Fibroblast of the conjunctiva (primary cell): ENCODE data around the gene SLC43A3.
"Not testable (repeated sequence)": the region's sequence is repeated elsewhere in the genome, so short reads cannot be mapped to it uniquely, and the experiment has no call there.

Source experiments
- DNase-seq: peaks from one replicate; pipeline ENCODE4 v3.0.0-alpha.2; 2010; ENCODE audit warnings: low read depth

The SLC43A3 gene

DNA sequence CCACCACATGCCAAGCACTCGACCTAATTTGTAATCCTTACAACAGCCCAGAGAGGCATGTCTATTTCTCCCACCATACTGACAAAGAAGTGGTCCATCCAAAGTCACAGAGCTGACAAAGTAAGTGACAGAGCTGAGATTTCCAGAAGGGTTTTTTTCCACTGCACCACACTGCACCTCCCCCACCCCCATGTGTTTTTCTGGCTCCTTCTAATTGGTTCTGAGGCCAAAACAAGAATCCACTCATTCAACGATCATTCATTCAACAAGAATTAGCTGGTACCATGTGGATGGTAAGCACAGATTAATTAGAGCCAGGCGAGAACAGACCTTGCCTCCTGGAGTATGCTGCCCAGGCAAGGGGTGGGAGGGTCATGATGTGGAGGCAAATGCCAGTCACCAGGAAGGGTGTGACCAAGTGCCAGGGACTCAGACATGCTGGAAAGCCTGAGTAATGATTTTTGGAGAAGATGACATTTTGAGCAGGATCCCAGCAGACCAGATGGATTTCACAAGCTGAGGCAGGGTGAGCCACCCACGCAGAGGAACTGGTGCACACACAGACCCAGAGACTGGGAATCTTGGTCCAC, 21.6 kb downstream of the SLC43A3 start:
- no peak for DNase-seq

DNA sequence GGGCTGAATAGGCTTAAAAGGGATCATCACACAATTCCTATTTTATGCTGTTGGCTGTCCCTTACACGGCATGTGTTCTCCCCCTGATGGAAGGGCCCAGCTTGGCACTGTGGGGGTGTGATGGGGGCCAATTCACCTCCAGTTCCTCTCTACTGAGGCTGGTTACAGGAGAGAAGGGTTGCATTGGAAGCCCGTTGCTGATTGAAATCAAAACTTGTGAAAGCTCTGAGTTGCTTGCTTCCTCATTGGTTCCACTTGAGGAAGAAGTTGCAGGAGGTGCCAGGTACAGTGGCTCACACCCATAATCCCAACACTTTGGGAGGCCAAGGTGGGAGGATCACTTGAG, 23.1 kb downstream of the SLC43A3 start:
- DNase-seq = no peak

DNA sequence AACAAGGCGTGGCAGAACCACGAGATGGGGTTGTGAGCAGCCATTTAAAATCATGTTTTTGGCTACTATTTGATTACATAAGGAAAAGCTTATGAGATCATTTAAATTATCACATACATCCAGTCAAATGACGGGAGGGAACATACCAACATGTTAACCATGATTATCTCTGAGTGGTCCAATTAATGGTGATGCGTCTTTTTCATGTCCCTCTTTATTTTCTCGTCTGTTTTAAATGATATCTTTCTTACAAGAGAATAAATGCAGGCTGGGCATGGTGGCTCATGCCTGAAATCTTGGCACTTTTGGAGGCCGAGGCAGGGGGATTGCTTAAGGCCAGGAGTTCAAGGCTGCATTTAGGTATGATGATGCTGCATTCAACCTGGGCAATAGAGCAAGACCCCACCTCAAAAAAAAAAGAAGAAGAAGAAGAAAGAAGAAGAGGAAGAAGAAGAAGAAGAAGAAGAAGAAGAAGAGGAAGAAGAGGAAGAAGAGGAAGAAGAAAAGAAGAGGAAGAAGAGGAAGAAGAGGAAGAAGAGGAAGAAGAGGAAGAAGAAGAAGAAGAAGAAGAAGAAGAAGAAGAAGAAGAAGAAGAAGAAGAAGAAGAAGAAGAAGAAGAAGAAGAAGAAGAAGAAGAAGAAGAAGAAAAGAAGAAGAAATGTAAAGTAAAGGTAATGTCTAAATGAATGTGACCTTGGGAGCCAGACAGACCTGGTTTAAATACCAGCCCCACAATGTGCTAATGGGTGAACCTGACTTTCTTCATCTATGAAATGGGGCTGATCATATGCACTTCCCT, 23.7 kb downstream of the SLC43A3 start:
- not testable (repeated sequence) for DNase-seq

DNA sequence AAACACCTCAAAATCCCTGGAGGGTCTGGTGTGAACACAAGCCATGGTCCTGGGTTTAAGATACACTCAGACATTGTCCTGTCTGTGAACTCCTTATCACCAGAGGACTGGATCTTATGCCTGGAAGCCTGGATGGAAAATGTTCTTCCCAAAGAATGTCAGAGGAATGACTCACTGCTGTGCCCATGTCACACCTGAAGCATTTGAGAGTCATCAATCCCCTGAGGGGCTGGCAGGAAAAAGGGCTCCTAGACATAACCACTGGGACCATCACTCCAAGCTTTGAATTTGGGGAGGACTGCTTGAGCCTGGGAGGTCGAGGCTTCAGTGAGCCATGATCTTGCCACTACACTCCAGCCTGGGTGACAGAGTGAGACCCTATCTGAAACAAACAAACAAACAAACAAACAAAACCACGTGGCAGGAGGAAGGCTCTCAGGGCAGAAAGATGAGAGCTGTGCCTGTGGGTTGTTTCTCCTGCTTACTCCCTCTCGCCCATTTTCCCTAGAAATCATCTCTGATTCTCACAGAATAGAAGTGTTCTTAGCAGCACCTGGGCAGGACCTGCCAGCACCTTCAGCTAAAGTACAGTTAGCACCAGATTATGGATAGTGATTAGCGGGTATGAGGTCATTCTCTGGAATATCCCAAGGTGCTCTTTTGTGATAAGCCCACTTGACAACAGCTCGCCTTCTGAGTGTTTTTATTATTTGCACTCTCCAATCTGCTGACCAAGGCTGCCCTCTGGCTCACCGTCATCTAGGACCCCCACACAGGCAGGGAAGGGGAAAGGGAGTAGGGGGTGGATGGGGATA, 24.5 kb downstream of the SLC43A3 start:
- DNase-seq = no peak

DNA sequence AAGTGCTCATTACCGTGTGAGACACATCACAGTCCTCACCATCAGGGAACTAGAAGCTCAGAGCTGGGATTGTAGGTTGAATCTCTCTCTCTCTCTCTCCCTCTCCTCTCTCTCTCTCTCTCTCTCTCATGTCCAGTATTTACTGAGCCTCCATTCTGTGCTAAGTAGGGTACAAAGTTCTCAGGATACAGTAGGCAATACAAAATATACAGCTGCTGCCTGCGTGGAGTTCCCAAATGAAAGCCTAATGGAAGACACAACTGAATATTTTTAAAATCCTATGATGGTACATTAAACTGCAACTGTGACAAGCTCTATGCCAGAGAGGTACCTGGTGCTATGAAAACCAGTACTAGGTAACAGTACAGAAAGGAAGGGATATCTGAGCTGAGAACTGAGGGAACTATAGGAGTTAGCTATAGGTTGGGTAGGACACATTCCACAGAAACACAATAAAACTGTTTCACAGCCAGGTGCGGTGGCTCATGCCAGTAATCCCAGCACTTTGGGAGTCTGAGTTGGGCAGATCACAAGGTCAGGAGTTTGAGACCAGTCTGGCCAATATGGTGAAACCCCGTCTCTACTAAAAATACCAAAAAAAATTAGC, 26.8 kb downstream of the SLC43A3 start:
- no peak for DNase-seq

DNA sequence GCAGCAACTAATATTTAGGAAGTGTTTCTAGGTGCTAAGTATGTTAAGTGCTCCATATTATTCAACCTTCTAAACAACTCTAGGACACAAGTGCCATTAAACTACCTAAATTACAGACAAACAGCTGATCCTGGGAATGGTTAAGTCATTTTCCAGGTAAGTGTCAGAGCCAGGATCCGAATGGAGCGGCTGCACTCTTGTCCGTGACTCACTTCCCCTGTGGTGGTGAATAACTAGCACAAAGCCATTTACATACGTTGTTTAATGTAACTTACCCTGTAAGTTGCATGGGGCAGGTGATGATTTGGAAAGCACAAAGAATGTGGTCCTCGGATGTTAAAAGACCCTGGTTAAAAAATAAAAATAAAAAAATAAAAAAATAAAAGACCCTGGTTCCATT, 27.7 kb downstream of the SLC43A3 start:
- DNase-seq = no peak

DNA sequence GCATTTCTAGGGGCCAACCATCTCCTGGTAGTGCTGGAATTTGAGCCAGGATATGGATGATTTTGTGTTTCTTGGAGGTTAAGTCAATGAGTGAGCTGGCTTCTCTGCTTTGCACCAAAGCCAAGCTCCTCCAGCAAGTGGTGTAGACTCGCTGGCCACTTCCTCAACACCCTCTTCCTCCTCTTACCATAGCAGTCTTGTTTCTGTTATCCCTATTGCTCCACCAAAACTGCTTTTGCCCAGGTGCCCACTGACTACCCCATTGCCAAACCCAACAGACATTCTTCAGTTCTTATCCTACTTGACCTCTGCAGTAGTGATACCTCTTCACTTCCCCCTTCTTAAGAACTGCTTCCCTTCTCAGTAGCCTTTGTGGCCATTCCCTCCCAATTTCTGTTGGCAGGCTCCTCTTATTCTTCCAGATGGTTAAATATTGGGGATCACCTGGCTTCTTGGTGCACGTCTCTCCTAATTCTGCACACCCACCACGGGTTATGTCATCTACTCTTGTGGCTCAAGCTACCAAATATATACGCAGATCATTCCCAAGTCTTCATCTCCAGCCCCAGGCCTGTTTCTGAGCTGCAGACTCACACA, 29.4 kb downstream of the SLC43A3 start:
- DNase-seq = no peak

DNA sequence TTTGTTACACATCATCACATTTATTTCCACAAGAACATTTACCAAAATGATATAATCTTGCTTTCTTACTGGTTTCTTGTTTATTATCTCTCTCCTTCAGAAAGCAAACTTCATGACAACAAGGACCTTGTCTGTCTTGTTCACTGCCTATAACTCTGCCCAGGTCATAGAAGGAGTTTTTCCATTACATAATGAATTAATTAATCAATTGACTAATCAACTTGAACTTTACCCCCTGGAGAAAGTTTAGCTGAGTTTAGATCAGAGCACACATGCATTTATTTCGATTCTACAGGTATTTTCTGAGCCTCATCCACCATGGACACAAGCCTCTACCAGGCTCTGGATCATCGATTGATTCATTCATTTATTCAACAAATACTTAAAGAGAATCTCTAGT, 30.2 kb downstream of the SLC43A3 start:
- DNase-seq = no peak

DNA sequence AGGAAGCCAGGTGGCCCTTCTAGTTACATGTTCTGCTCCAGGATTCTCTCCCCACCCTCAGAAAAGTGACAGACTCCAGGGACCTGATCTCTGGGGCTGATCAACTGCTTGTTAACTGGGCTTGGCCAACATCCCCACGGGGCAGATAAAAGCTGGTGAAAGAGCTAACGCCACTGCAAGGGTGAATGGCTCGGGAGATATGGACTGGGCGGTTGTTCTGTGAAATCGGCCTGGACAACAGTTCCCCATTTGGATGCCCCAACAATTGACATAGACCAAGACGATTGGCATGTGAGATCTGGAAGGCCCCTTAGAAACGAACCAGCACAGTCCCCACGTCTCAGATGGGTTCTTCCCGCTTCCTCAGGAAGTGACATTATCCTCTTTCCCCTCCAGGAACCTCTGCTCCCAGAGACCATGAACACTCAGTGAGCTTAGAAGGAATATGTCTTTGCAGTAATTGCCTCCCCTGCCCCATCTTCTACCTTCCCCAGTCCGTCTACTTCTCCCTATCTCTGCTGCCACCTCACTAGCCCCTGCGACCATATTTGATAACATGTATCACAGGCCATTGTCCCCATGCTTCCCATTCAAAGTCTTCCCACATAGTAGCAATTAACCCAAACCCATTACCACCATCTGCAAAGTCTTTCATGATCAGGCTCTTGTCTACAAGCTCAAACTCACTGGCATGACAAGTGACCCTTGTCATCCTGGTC, 30.9 kb downstream of the SLC43A3 start:
- no peak for DNase-seq

DNA sequence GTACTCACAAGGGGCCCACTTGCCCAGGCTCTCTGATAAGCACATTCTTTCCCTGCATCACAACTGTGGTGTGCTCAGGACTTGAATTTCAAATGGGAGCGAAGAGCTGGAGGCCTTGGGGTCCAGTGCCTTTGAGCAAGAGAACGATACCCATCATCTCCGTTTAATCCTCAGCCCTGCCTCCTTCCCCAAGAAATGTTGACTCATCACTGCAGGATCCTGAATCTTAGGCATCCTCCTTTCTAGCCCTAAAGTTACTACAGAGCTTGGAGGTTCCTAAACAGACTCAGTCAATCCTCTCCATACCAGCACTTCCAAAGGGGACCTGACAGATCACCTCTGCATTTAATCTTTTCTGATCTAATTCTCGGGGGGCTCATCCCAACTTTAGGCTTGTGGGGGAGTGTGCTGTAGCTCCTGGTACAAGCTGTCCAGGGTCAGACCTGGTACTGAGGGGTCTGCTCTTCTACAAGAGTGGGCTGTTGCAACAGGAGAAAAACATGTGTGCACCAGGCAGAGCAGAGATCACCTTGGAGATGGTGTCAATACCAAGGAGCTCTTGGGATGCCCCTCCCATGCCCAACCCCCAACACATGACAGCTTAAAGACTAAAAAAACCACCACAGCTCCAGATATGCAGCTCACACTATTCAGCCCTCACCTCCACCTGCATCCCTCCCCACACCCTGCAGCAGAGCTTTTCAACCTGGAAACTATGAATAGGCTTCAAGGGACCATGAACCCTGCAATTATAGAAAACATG, 32.5 kb downstream of the SLC43A3 start:
- DNase-seq = no peak

DNA sequence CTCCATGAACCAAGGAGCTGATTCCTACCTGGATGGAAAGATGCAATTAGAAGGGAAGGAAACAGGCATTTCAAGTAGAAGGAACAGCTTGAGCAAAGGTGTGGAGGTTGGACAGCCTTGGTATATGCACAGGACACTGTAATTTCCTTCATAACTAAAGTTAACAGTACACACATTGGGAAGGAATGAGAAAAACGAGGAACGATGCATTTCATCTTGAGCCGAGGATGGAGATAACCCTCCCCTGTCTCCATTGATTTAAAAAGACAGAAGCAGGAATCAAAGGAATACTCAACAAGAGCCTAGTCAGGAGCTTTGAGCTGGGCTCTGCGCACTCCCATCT, 34.2 kb downstream of the SLC43A3 start:
- no peak for DNase-seq

DNA sequence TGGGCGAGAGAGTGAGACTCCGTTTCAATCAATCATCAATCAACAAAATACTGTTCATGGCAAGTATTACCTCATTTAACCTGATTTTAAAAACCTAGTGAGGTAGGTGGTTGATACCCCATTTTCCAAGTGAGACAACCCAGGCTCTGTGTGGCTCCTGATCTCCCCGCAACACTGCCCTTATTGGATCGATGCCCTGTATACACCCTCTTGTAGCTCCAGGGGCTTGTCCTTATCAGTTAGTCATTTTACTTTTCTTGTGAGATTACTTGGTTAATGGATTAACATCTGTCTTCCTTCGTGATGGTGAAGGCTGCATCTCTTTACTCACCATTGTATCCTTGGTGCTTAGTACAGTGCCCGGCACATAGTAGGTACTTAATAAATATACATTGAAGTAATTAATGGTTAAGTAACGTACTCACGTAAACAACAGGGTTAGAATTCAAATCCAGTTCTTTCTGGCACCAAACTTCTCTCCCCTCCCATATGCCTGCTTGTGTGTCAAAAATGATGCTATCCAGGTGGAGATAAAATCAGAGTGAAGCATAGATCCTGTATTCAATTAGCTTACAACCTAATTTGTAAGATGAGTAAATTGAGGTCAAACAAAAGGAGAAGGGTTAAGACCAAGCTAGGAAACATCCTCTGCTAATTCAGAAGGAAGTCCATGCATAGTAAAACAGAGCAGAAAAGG, 34.7 kb downstream of the SLC43A3 start:
- no peak for DNase-seq

DNA sequence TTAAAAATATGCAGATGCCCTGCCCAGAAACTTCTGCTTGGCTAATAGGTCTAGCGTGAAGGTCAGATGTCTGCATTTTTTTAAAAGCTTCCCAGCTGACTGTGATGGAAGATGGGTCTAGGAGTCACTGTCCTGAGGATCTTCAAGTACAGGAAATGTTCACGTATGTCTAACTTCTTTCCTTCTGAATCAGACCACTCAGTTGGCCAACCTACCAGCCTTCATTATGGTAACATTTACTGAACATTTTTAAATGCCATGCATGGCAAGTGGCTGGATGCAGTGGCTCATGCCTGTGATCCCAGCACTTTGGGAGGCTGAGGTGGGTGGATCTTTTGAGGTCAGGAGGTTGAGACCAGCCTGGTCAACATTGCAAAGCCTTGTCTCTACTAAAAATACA, 35.4 kb downstream of the SLC43A3 start:
- DNase-seq = no peak

DNA sequence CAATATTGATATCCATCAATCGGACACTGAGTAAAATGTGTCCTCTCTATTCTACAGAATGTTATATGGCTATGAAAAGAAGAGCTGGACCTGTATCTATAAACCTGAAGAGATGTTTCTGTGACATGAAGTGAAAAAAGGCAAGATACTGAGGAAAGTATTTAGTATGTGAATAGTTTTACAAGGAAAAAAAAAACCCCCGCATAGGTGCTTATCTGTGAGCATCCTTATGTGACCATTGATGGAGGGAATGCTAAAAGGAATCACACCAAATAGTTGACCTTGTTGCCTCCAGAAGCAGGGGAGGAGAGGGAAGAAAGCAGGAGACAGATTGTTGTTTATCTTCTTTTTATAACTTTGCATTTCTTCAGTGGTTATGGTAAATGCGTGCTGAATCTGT, 35.8 kb downstream of the SLC43A3 start:
- DNase-seq = no peak

DNA sequence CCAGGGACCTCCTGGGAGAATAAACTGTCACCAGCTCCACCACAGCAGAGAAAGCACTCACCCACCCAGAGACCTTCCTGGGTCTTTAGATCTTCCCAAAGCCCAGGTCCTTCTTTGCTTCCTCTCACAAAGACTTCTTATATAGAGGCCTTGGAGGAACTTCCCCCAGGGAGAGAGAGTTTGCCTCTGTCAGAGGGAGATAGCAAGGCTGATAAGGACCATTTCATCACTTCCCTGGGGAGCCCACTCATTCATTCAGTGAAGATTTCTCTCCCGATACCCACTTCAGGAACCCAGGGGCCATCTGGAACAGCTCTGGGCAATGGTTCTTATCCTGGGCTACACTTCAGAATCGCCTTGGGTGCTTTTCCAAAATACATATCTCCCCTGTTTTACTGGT, 36.4 kb downstream of the SLC43A3 start, which contains the start of gene PRG2:
Gene PRG2 (minus strand): TSS at position 116 of the 400 bp plus-strand sequence. CDS start 706 bp downstream, outside the sequence.
- no peak for DNase-seq

DNA sequence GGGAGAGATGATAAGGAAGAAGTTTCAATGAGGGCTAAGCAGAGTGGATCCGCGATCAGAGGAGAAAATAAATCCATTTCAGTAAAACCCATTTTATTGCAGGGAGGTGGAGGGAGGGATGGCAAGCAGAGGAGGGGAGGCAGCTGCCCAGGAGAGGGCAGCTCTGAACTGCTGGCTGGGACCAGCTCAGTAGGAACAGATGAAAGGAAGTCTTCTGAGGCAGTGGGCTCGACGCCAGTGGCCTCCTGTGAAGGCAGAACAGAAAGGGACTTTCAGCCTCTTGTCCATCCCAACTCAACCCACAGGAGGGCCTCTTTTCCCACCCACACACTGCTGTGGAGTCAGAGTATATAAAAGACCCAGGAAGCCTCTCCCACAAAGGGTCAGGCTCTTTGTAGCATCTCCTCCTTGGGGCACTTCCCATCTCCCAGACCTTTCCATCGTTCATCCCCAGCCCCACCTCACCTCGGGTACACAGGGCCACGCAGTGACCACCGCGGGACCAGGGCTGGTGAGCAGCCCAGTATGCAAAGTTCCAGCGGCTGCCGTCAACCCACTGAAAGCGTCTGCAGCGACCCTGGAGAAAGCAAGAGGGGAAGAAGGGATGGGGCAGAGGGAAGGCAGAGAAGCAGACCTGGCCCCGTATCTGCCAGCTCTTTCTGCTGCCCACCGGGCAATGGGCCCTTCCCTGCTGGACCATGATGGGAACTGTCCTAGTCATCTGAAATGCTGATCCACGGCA, 39.5 kb downstream of the SLC43A3 start:
- DNase-seq = no peak

DNA sequence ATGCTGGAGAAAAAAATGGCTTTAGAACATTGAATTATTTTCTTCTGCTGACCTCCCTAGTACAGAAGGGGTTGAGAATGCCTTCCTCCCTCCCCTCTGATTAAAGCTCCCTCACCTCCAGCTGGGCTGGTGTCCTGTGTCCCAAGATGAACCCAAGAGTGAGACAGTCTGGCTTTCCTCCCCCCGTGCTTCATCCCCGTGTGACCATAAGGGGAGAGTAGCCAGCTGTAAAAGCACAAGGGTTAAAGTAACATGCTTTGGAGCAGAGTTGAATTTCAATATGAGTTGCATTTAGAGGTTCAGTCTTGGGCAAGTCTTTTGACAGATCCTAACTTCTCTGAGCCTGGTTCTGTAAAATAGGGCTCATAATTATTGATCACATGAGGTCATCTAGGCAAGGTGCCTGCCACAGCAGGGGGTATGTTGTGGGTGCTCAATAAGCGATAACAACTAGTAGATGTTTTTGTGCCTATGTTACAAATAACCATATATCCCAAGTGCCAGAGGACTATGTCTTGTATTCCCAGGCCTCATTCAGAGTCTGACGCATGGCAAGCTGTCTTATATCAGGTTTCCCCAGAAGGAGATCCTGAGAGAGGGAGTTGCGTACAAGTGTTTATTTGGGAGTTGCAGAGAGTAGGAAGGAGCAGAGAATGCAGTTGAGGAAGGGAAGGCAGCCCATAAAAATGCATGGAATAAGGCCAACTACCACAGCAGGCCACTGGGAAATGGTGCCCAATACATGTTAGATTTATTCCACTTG, 40.6 kb downstream of the SLC43A3 start:
- no peak for DNase-seq

DNA sequence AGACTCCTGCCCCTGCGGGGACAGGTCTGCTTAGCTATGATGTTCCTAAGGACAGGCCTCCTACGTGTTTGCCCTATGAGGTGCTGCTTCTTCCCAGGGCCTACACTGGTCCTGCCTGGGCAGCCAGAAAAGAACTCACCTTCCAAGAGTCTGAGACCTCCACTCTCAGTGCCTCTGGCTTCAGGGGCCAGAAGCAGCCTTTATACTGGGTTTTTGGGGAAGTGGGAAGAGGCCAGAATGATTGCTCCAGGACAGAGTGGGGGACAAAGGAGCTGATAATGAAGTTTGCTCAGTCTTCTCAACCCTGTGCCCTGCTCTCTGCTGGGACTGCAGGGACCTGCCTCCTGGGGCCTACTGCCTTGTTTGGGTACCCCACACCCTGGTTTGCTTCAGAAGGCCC, 45.9 kb downstream of the SLC43A3 start, which contains the start of gene PRG3:
Gene PRG3 (minus strand): TSS at position 176 of the 400 bp plus-strand sequence. CDS start 442 bp downstream, outside the sequence.
- no peak for DNase-seq

DNA sequence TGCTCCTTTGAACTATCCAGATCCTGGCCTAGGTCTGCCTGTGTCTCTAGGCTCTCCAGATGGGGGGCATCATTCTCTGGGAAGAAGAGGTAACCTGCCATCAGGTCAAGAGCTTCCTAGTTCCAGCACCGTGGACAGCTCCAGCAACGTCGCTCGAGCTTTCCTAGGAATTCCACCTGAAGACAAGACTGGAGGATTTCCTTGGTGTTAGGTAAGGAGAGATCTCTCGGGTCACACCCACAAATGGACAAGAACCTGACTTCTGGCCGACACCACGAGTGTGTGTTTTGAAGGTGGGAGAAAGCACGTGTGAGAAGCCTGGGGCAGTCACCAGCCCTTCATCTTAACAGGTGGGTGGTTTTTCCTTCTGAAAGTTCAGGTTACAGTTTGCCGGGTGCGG, 47.2 kb downstream of the SLC43A3 start:
- DNase-seq = no peak
